Stimulated activated CD4-positive, alpha-beta T cell treated with anti-CD3 and anti-CD28 coated beads, Interleukin-2, amount 100 ng/mL, for 4 hours (primary cell): ENCODE data around the gene PLSCR1.

Experiments used
- DNase-seq: peaks from one replicate; pipeline ENCODE4 v3.0.0-alpha.2; 2020; ENCODE audit warnings: low read depth

PLSCR1 gene, protein sequence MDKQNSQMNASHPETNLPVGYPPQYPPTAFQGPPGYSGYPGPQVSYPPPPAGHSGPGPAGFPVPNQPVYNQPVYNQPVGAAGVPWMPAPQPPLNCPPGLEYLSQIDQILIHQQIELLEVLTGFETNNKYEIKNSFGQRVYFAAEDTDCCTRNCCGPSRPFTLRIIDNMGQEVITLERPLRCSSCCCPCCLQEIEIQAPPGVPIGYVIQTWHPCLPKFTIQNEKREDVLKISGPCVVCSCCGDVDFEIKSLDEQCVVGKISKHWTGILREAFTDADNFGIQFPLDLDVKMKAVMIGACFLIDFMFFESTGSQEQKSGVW

DNA sequence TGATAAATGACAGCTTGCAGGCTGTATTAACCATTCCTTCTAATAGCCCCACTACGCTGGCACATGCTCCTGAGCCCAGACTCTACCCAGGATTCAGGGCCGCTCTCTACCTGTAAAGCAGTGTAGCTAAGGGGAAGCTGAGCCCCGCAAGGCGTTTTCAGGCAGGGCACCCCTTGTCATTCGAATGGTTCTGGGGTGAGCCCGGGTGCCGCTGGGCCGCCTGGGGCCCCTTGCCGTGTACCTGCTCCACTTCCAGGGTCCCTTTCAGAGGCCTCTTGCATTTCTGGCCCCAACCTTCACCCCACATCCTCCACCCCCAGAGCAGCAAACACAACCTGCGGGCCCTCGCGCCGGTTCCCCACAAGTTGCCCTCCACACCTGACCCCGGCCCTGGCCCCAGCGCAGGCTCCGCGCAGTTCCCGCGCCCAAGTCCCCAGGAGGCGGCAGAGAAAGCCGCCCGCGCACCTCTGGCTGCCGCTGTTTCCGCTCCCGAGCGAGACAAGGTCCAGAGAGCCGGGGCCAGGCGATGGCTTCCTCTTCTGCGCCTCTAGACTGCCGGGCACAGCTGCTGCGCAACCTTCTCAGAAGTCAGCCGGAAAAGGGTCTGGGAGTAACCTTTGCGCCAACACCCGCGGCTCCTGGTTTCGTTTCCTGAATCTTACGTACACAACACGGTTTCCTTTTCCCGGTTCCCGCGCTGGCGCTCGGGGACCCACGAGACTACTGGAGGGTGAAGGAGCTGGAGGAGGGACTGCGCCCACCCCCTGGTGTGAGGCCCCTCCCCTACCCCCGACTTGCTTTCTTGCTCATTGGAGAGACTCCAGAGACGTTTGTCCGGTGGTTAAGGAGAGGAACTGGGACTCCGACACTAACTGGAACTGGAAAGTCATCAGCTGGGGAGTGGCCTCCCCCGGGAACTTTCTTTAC lies at the start of gene PLSCR1:
Gene PLSCR1, minus strand, starts transcription at position 606 of the 927 bp plus-strand sequence. CDS start 8,055 bp downstream, outside the sequence.
- DNase-seq = peak; percentile 80

GRCh38 chr3:146593776-146594175 lies 49.4 kb upstream of the PLSCR1 start:
- no peak for DNase-seq

- no peak for DNase-seq
Measured at GRCh38 chr3:146590521-146590920, 46.1 kb upstream of the PLSCR1 start.

DNA sequence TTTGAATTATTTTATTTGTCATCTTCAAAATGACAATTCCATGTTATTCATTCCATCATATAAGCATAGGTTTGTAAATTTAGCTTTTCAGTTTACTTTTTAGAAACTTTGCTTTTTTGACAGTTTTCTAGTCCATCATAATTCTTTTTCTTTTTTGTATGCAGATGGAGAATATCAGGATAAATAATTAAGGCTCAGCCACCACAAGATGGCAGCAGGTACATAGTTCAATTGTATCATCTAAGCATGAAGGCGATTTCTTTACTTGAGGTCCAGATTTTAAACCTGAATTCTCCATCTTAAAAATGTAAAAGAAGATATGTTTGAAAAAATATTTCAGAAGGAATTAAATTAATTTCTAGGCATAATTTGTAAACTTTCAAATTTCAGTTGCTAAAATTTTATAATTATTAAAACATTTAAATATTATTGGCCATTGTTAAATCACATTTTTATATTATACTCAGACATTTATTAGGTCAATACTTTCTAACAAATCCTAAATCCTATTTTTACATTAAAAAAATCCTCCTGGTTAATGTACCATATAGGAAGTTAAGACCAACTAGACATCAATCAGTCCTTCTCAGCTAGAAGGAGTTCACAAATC lies 45.6 kb upstream of the PLSCR1 start:
- no peak for DNase-seq

DNA sequence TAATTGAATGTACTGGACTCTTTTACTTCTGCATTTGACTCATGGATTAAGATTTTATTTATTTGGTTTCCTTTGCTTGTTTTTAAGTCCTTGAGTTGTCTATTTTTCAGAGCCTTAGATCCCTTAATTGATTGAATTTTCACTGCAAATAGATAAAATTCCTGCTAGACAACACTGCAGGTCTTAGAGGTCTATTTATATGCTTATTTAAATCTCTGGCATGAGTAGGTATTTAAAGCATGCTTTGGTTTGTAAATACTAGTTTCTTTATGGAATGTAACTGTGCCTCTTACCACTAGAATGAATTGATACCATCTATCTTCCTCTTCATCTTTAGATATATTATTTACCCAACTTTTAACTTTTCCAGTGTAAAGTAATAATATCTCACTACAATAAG lies 40.7 kb upstream of the PLSCR1 start:
- no peak for DNase-seq

GRCh38 chr3:146581951-146582467 lies 37.6 kb upstream of the PLSCR1 start:
- no peak for DNase-seq

DNA sequence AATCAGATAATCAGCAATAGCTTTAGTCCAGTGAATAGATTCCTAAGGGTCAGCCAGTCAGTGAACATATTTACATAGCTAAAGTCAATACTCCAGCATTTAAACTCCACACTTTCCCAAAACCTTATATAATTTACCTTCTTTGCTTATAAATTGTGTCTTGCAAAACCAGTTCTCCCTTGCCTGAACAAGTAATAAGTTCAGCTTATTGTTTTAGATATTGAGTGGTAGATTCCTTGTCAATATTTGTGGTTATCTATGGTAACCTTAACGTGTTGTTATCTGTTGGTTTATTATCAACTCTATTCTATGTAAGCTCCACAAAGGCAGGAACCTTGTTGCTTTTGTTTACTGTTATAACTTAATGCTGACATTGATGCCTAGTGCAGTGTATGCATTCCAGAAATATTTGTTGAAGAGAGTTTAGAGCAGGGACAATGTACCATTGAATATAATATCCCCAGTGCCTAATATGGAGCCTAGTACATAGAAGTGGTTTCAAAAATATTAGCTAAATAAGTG lies 36.7 kb upstream of the PLSCR1 start:
- DNase-seq = no peak

GRCh38 chr3:146577662-146578061 lies 33.3 kb upstream of the PLSCR1 start:
- DNase-seq = peak; percentile 12

DNA sequence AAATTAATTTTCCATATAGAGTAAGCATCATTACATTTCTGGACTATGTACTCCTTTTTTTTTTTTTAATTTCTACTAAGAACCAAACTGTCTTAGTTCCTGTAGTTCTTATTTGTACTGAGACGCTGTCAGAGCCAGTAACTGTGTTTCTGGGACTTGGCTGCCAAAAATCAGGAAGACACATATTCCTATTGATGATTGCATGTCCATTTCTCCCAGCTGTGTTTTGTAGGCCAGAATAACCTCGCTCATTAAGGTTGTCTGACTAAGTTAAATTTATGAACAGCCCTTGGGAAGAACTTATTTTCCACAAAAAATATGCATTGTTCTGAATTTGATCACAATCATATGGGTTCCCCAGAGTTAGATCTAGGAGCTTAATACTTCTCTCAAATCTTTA lies 31.2 kb upstream of the PLSCR1 start:
- DNase-seq = no peak

DNA sequence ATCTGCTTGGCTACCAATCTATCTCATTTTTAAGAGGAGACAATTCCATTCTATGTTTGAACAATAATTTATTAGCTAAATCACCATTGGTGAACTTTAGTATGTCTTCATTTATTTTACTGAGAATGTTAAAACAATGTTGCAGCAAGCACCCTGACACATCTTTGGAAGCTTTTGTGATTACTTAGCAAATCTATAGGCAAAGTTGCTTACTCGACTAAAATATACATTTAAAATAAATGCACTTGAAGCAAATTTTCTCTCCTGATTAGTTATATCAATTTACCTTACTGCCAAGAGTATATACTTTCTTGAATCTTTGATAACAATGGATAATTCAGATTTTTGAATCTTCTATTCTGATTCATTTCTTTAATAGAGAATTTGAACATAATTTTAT lies 29.8 kb upstream of the PLSCR1 start:
- no peak for DNase-seq

DNA sequence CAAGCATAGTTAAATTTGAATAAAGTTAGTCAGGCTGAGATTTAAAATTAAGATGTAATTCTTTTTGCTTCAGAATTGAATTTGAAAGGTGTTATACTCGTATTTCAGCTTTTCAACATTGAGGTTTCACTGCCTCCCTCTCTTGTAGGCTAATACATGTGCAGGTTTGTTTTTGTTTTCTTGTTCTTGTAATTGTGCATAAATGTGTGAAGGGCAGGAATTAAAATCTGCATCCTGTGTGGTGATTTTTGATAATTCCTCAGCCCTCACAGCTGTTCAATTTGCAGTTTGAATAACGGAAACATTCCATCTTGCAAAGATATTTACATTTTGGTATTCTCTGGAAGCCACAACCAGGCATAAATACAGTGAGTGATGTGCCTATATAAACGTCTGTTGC lies 24.9 kb upstream of the PLSCR1 start:
- DNase-seq = no peak

- no peak for DNase-seq
Measured at GRCh38 chr3:146566138-146566537, 21.7 kb upstream of the PLSCR1 start.

- DNase-seq = no peak
Measured at GRCh38 chr3:146561879-146562278, 17.5 kb upstream of the PLSCR1 start.

GRCh38 chr3:146561463-146561862 lies 17.1 kb upstream of the PLSCR1 start:
- DNase-seq = no peak

- no peak for DNase-seq
Measured at GRCh38 chr3:146560678-146561077, 16.3 kb upstream of the PLSCR1 start.

GRCh38 chr3:146559388-146559787 lies 15.0 kb upstream of the PLSCR1 start:
- DNase-seq = no peak

DNA sequence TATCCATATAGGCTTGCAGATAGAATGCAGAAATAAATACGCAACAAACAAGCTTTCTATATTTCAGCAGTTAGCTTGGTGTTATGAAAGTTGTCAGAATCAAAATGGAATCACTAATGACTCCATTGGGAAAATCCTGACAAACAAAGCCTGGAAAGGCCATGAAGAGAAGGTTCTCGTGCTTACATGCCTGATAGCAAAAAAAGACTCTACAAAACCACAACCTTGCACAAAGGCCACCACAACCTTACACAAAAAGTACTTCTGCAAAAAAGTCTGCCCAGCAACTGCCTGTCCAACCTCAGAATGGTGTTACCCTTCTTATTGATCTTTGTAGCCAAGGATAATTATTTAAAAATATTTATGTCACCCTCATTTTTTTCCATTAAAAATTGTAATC lies 14.4 kb upstream of the PLSCR1 start:
- no peak for DNase-seq

GRCh38 chr3:146557745-146558144 lies 13.3 kb upstream of the PLSCR1 start:
- DNase-seq = no peak

GRCh38 chr3:146555311-146555710 lies 10.9 kb upstream of the PLSCR1 start:
- no peak for DNase-seq

GRCh38 chr3:146554151-146554760 lies 9.8 kb upstream of the PLSCR1 start:
- DNase-seq = no peak

DNA sequence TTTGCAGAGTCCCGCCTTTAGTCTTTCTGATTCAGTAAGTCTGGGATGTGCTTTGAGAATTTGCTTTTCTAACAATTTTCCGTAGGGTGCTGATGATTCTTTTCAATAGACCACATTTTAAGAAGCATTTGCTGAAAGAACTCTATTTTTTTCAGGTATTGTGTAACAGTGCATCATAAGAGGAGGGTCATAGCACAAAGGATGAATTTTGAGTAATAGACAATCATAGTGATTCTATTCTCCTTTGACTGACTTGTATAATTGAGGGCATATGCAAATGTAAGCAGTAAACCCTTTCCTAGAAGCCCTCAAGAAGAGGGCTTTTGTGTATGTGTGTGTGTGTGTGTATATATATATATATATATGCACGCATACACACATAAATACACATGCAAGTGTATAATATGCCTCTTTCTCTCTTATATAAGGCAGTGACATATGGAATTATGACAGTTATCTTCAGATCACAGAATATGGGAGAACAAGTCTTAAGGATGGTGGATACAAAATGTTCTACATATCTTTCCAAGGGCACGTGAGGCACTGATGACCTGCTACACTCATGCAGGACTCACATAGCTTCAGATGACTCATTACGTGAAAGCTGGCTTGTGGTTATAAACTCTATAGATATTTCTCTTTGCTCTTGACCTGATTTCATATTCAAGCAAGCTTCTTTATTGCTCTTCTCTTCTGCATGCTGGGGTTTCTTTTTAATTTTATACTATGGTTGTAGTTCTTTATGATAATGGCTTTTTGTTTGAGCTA lies 6.5 kb upstream of the PLSCR1 start:
- no peak for DNase-seq
